Fibroblast of gingiva (primary cell): ENCODE results near the gene RIMS3.
"Not testable (repeated sequence)": the region's sequence is repeated elsewhere in the genome, so short reads cannot be mapped to it uniquely, and the experiment has no call there.

Source experiments
- DNase-seq: peaks from one replicate; pipeline ENCODE4 v3.0.0-alpha.2; 2011; ENCODE audit warnings: low read depth

The RIMS3 gene

DNA sequence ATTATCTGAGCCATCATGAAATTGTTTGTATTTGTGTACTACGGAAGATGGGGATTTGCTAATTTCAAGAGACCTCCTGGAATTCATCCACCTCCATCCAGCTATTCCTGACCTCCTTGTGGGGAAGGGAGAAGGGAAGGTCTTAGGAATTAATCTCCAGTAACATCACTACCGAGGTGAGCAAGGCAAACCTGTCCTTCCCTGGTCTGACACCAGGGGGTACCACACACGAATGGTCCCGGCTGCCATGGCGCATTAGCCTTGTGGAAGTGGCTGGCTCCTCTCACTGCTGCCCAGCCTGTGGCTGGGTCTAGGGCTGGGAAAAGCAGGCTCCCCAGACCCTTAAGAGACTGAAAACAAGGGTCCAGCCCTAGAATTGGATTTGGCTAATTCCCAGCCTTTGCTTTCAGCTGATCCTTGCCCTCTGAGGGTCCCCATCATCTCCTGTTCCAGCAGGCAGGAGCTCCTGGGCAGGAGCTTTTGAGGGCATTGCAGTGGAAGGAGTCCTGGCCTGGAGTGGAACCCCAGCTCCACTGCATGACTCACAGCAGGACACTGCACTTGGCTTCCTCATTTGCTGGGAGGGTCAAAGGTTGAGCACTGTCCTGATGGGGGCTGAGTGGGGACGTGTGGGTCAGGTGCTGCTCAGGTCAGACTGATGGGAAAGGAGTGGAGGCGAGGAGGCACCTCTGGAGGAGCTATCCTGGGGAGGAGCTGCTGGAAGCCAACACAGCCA lies 34.8 kb downstream of the RIMS3 start:
- no peak for DNase-seq

DNA sequence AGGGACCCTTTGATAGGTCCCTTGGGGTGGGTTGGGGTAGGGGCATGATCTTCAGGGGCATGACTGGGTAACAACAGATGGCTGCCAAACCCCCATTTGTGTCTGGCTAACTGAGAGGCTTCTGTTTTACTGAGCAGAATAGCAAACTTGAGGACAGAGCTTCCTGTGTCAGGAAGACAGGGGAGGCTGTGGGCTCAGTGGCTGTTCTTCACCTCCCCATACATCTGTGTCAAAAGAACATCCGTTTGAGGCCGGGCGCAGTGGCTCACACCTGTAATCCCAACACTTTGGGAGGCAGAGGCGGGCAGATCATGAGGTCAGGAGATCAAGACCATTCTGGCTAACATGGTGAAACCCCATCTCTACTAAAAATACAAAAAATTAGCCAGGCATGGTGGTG lies 35.9 kb downstream of the RIMS3 start:
- DNase-seq, result not testable (repeated sequence)

DNA sequence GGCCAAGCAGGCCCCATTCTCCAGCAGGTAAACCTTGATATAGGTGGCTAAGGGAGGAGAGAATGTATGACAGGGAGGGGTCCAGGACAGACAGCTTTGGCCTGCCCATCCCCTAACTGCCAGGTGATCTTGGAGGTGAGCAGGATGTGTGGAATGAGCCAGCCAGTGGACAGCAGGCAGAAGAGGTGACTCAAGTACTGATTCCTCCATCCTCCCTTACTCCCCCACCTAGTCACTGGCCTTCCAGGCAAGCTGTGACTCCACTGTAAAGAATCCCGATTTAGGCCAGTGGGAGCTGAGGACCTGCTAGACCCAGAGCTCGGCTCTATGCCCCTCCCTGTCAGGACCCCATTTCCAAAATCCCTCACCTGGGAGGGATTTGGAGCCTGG lies 36.6 kb downstream of the RIMS3 start:
- DNase-seq, result no peak

DNA sequence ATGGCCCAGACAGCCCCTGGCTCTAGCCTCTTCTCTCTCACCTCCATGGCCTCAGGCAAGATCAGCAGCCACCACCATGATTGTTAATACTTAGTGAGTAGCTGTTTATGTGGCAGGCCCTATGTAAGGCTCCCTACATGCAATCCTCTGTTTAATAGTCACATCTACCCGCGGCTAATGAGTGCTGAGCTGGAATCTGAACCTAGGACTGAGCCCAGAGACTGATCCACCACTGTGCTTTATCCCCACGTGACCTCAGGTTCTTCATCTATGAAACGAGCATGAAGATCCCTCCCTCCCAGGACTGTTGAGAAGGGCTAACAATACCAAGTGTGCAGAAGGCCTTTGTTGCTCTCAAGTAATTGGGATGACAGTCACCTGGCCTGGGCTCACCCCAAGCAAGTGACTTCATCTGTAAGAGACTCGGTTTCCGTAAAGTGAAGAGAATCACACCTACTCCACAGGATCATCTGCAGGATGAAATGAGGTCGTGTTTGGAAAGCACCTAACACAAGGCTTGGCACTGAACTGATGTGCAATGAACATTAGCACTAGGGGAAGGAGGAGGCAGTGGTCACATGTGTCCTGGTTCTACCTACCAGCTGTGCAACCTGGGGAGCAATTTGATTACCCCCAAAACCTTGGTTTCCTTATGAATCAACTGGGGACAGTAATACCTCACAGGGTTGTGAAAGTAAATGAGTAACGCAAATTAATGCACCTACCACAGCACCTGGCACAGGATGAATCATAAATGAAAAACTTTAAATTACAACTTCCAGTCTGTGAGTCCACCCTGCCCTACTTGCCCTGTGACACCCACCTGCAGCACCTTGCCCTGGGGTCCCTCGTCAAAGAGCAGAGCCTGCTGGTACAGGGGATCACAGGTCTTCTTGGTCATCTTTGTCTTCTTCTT lies 37.2 kb downstream of the RIMS3 start:
- DNase-seq, result no peak

DNA sequence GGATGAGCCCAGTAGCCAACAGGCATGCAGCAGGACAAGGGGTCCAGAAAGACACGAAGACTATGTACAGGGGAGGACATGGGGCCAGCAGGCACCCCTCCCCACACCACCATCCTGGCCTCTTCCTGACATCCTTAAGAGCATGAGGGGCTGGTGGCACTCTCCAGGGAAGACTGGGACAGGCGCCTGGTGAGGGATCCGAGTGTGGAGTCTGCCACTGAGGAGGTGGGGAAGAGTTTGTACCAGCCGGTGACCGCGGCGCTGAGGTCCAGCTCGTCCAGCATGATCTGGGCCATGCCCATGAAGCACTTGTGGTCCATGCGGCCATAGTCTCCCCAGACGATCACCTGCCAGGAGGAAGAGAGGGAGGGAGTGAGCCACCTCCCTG lies 39.1 kb downstream of the RIMS3 start:
- no peak for DNase-seq

DNA sequence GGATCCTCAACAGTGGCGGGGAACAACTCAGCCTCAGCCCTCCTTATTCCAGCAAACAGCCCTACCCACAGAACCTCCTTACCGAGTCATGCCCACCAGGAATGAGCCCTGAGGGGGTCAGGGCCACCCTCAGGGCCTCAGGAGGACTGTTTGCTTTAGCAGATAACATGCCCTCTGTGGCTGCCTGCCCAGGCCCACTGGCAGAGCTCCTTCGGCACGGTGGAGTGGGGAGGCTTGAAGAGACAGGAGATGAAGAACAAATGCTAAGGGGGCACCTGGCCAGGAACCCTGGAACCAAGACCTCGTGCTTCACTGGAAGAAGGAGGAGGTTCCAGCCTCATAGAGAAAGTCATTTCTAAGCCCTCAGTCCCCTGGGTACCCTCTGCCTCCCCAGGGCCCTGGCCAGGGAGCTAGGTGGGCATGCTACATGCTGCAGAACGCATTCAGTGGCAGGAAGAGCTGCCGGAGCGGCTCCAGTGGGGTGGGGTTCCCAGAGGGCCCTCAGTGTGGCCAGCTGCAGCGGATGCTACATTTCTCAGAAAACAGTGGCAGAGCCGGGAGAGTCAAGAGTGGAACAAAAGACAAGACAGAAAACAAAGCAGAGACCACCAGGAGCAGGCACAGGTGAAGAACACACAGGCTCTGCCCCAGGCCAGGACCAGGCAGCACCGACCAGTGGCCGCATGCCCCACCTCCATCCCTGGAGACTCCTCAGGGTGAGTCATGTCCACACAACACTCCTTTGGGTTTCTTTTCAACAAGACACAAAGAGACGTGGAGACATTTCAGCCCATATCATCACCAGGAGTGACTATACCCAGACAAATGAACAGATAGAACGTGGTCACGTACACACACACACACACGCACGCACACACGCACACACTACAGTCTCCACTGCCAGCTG lies 39.8 kb downstream of the RIMS3 start:
- DNase-seq, result no peak

DNA sequence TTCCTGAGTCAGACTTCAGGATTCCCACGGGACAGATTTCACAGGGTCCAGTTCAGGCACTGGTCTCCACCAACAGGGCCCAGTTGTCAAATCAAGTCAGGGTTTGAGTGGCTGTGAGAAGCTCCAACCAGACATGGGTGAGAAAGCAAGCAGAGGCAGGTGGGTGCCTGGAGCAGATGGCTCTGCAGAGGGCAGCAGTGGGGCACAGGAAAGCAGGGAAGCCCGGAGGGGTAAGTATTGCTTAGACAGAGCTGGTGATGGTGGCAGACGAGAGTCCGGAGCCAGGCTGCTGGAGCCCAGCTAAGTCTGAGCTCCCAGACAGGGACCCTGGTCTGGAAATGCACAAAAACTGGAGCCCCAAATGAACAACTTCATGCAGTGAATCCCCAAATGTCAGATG lies 40.4 kb downstream of the RIMS3 start:
- no peak for DNase-seq

DNA sequence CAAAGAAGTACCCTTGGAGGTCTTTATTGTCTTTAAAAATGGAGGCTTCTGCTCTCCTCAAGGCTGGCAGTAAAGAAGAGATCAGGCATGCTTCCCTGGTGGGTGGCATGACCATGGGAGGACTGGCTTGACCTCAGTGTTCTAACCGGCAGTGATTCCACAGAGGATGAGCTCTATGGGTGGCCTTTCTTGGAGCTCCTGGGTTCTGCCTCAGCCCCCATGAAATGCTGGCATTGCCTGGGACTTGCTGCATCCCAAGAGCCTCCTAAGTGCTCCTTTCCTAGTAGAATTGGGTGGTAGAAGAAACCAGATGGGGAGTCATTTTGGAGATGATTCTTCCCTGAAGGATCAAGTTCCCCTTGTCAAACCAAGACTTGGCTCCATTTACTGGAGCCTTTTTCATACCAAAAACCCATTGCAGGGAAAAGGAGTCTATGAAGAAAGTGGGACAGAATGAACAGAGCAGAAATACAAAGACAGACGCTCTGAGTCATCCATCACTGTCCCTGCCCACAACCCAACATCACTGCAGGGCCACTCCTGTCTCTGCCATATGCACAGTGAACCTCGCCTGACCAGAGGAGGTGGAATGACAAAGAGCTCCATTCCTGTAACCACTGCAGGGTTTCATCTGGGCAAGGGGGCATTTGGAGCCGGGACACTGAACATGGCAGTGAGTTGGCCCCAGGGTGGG lies 42.4 kb downstream of the RIMS3 start:
- no peak for DNase-seq

DNA sequence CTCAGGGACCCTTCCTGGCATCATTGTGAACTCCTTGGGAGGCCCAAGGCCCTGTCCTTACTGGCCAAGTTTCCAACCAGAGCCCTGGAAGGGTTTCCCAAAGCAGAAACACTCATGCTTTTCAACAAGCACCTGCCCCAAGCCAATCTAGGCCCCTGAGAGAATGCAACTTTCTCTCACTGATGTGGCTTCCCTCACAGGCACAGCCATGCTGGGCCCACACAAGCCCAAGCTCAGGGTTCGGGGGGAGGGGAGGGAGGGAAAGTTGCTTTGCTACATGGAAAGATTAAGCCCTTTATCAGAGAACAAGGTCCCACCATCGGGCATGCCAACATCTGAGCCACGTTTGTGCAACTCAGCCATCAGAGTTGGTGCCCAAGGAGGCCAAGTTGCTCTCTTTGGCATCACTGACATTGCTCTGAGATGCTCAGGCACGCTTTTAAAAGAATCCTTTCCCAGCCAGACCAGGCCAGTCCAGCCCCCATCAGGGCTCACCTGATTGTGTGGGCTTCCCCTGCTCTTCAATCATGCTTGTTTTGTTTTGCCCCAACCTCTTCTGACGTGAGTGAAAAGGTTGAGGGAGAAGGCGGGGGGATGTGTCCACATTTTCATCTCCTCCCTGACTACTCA lies 43.5 kb downstream of the RIMS3 start:
- no peak for DNase-seq

DNA sequence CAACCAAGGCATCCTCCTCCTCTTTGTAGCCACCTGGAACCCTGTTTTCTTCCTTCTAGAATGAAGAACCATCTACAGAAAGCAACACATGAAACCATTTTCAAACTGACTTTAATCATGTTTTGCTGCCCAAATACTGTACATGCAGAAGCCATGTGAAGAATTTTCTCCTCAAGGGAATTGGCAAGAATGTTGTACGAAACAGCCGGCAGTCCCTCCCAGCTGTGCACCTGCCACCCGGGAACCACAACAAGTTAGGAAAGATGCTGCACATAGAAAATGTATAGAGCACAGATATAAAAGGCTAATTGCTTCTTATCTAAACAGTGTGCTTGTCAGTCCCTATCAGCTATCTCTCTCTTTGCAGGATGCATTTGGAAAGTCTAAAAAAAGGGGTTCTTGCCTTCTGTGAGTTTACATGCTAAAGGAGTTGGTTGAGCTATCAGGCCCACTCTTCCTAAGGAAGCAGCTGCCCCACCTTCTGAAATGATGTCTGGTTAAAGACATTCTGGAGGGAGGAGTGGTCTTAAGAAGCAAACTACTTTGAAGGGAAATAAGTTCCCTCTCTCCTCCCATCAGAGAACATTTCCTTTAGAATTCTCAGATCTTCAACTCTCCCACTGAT lies 44.8 kb downstream of the RIMS3 start:
- DNase-seq, result no peak

DNA sequence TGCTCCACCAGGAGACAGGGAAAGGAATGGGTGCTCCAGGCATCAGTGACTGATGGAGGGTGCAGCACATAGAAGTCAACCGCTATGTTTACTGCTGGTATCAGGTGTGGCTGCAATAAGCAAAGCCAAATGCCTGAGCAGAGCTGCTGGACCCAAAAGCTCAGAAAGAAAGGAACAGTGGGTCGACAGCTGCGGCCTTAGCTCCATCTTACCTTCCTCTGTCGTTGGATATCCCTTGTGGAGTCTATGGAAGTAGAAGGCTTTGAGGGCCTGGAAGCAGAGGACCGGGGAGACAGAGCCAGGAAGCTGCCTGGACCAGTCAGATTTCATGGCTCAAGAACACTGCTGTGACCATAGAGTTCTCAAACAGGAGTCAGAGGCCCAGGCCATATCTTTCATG lies 45.3 kb downstream of the RIMS3 start:
- no peak for DNase-seq

DNA sequence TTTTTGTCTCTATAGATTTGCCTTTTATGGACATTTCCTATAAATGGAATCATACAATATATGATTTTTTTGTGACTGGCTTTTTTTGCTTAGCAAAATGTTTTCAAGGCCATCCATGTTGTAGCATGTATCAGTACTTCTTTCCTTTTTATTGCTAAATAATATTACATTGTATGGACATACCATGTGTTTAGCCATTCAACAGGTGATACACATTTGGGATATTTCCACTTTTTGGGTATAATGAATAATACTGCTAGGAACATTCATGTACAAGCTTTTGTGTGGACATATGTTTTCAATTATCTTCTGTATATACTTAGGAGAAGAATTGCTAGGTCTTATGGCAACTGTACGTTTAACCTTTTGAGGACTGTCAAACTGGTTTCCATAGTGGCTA lies 47.4 kb downstream of the RIMS3 start:
- DNase-seq, result no peak

DNA sequence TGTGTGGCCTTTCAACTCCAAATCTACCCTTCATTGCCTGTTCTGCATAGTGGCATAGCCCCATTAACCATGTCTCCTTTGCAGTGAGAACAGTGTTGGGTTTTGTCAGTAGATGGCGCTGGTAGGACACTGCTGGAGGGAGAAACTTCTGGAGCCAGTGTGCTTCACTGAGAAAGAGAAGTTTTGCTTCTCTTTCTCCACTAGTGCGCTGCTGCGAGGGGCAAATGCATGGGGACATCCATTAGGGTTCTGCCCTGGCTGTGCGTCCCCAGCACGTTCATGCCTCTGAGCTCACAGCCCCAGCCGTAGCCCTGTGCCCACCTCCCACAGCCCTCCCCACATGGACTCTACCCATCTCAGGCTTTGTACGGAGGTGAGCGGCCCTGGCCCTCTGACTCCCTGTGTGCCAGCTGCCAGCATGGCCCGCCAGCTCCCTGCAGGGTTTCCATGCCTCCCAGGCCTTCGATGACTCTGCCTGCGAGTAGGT lies 53.1 kb downstream of the RIMS3 start:
- DNase-seq, result peak; percentile 32

DNA sequence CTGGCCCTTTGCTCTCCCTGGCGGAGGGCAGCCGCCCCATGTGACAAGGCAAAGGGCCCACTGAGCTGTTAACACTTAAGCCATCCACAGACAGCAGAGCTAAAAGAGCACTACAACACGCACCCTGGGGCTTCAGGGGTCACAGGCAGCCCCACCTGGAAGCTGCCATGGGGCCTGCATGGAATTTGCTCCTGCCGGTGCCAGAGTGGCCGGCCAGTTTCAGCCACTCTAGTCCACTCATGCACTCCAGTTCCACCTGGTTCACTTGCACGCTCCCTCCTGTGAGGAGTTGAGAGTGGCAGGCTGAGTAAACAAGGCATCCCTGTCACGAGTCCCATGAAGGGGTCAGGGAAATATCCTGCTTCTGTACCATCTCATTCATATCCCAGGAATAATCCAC lies 55.3 kb downstream of the RIMS3 start:
- DNase-seq, result no peak

DNA sequence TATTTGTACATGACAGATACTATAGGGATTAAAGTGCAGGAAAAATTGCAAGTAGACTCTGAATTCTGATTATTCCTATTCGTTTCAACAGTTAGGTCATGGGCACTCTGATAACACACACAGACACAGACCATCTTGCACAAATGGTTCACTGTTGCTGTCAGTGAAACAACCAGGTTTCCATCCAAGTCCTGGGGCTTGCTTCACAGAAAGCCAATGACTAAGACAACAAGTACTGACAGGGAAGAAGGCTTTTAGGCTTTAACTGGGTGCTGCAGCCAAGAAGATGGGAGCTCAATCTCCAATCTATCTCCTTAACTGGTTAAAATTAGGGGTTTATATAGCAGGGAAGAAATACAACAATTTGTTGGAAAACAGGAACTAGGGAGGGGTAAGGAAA lies 57.6 kb downstream of the RIMS3 start:
- no peak for DNase-seq

DNA sequence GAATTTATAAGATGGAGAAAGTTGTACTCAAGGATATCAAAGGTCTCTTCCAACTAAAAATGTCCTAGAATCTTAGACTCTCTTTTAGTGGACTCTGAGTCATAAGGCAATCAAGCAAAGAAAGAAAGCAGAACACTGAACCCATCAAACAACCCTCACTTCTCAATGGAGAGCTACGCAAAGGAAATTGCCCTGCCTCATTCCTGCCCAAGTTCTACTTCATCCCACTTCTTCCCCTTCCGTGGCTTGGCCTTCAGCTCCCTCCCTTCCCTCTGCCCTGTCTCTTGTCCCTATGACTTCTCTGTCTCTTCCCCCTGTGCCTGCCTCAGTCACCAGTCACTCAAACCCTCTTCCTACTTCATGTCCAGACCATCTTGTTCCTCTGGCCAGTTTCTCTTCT lies 58.5 kb downstream of the RIMS3 start:
- DNase-seq, result no peak

DNA sequence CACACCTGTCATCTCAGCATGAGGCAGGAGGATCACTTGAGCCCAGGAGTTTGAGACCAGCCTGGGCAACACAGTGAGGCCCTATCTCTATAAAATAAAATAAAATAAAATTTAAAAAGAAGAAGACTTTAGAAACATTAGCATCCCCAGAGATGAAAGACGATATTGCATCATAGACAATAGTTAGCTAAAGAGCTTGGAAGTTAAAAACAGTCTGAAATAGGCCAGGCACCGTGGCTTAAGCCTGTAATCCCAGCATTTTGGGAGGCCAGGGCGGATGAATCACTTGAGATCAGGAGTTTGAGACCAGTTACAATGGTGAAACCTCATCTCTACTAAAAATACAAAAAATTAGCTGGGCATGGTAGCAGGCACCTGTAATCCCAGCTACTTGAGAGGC lies 59.3 kb downstream of the RIMS3 start:
- DNase-seq, result no peak

DNA sequence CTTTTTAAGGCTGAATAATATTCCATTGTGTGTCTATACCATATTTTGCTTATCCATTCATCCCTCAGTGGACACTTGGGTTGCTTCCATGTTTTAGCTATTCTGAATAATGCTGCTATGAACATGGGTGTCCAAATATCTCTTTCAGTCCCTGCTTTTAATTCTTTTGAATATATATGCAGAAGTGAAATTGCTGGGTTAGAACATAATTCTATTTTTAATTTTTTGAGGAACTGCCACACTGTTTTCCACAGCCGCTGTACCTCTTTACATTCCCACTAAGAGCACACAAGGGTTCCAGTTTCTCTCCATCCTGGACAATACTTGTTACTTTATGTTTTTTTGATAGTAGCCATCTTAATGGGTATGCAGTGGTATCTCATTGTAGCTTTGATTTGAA lies 65.6 kb downstream of the RIMS3 start:
- DNase-seq, result no peak

DNA sequence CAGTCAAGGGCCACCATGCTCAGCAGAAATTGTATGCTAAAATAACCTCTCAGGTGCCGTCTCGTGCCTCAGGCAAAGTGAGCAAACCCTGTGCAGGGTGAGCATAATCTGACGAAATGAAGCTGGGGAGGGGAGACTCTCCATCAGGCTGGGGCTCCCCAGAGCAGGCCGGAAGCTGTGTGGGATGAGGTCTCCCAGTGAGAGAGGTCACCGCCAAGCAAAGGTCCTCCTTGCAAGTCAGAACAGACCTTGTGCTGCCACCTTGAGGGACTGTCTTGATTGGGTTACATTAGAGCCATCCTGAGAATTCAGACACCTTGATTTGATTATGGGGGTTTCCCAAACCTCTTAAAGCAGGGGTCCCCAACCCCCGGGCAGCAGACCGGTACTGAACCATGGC lies 69.9 kb downstream of the RIMS3 start:
- no peak for DNase-seq

DNA sequence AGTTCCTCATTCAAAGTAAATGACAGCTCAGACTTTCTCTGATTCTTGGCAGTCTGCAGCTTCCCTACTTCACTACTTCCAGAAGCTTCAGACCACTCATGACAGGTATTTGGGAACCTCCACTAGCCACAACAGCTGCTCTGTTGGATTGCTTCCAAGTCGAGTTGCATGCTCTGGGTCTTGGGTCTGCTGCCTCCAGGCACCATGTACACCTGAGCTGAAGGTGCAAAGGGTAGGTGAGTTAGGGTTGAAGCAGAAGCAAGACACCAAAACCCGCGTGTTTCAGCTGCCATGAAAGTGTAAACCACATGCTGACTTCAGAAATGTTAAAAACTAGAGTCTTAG lies 71.3 kb downstream of the RIMS3 start:
- DNase-seq, result no peak
